ENCODE data around the gene SPRR2B. TPM values are rescaled to one million over a fixed set of nuclear protein-coding genes. Genes with fewer than 3 reads are reported as not detected.

The SPRR2B gene
- total and polyA plus RNA-seq, 2 of the 13 experiments (the other 11 are each of a cell fraction or from before 2014, with no cell fraction given) = not detected

- CTCF ChIA-PET (ENCODE audit: low intra/inter-chr PET ratio, low total read pairs) = no interaction called here
- no peak for TF ChIP-seq FUBP1 (CRISPR knock-in tag; IDR thresholded peaks at IDR 0.05; ENCODE audit: borderline replicate concordance)
- no peak for TF ChIP-seq ELF4 (CRISPR knock-in tag; IDR thresholded peaks at IDR 0.05; ENCODE audit: borderline replicate concordance)
- TF ChIP-seq ZNF557 (CRISPR knock-in tag; IDR thresholded peaks at IDR 0.05) = no peak
- TF ChIP-seq ZNF3 (CRISPR knock-in tag; IDR thresholded peaks at IDR 0.05) = no peak
- no peak for TF ChIP-seq ZNF34 (CRISPR knock-in tag; IDR thresholded peaks at IDR 0.05; ENCODE audit: borderline replicate concordance)
- TF ChIP-seq POGZ (CRISPR knock-in tag; IDR thresholded peaks at IDR 0.05) = no peak
- no peak for TF ChIP-seq KLF12 (CRISPR knock-in tag; IDR thresholded peaks at IDR 0.05; ENCODE audit: borderline replicate concordance)
- TF ChIP-seq KIAA2018 (CRISPR knock-in tag; IDR thresholded peaks at IDR 0.05; ENCODE audit: borderline replicate concordance) = no peak
- no peak for TF ChIP-seq FOXM1 (CRISPR knock-in tag; IDR thresholded peaks at IDR 0.05)
- no peak for TF ChIP-seq STAT6 (CRISPR knock-in tag; IDR thresholded peaks at IDR 0.05; ENCODE audit: borderline replicate concordance)
These were observed 12.3 kb downstream of the SPRR2B start for GRCh38 chr1:153058826-153059784.

More at GRCh38 chr1:153058826-153059784, 12.3 kb downstream of the SPRR2B start:
- FAIRE-seq (no peak), DNase-seq (ENCODE audit: low spot score) (no peak), ATAC-seq (no peak)
- intact Hi-C loops (cut with micrococcal nuclease; ENCODE audit: unreplicated experiment) (no loop called here), in situ Hi-C loops (cut with HindIII; ENCODE audit: extremely low pct_ligation_motif_present, low pct_unique_long_range_greater_than_20kb) (no loop called here)
- H3K9me3 ChIP-seq (ENCODE audit: low read length) = no peaks in the 10 kb centered on the region
- no peaks in the 10 kb centered on the region for H3K4me1 ChIP-seq (ENCODE audit: insufficient read depth, low read length)
- no peaks in the 10 kb centered on the region for H3K36me3 ChIP-seq (replicated peaks in 1 of 2; ENCODE audit: control insufficient read depth in 1 of 2, insufficient read depth in 2 of 2, low read length in 2 of 2)
- no peak overlapping the region for H3K4me2 ChIP-seq (ENCODE audit: low read depth, low read length)
- 12% methylated on average over 4 of the region's 6 CpGs for WGBS (ENCODE audit: low lambda C conversion rate)
- H2AFZ ChIP-seq (ENCODE audit: low read length) = no peak overlapping the region
- POLR2A ChIA-PET = no interaction called here
- no peaks in the 10 kb centered on the region for H4K20me1 ChIP-seq (ENCODE audit: insufficient read depth, low read length)
- no peaks in the 10 kb centered on the region for H3K27me3 ChIP-seq (ENCODE audit: control insufficient read depth in 1 of 2, insufficient read depth in 2 of 2, low read length in 2 of 2)
- H3K4me3 ChIP-seq (replicated peaks in 1 of 3; ENCODE audit: insufficient read depth in 1 of 3, low read depth in 2 of 3, low read length in 3 of 3) = no peak overlapping the region
- no peak overlapping the region for H3K27ac ChIP-seq (ENCODE audit: extremely low read length, insufficient read depth, low read length)
- H3K79me2 ChIP-seq (ENCODE audit: insufficient read depth, low read length) = no peaks in the 10 kb centered on the region
- no peak overlapping the region for H3K9ac ChIP-seq (ENCODE audit: insufficient read depth, low read depth, low read length)
- BruUV-seq (replicated peaks) = no TSS peak

Measured in HepG2 (cell line).